ENCODE results near the gene OVCA2.

OVCA2 gene

DNA sequence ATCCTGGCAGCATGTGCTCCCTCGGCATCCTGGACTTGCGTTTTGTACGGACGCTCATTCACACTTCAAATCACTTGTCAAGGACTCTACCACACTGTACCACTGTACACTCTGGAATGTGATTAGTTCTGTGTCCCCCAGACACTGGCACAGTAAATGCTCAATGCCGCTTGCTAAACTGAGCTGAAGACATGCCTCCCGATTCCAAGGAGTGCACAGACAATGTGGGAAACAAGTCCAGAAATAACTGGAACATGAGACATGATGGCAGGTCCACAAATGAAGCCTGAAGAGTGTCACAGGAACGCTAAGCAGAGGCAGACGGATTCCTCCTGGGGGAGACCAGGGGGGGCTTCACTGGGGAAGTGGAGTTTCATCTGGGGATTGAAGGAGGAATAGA is 35.2 kb downstream of the OVCA2 start:
- peaks cover 4 to 56% of the 10 kb centered on the region in 2 experiments; a peak in 2 of 3 replicates for H3K36me3 ChIP-seq (ENCODE audit: control insufficient read depth in 2 of 2, insufficient read depth in 1 of 2, low read length in 2 of 2)
- H3K27ac ChIP-seq (ENCODE audit: extremely low read depth, low read depth, low read length) = peak overlapping the region; percentile 42; the same call in 1 of the 2 replicates
- no peak for TF ChIP-seq ZNF350 (tag by site-specific recombination; IDR thresholded peaks at IDR 0.05)
- TF ChIP-seq, protein P1, sequence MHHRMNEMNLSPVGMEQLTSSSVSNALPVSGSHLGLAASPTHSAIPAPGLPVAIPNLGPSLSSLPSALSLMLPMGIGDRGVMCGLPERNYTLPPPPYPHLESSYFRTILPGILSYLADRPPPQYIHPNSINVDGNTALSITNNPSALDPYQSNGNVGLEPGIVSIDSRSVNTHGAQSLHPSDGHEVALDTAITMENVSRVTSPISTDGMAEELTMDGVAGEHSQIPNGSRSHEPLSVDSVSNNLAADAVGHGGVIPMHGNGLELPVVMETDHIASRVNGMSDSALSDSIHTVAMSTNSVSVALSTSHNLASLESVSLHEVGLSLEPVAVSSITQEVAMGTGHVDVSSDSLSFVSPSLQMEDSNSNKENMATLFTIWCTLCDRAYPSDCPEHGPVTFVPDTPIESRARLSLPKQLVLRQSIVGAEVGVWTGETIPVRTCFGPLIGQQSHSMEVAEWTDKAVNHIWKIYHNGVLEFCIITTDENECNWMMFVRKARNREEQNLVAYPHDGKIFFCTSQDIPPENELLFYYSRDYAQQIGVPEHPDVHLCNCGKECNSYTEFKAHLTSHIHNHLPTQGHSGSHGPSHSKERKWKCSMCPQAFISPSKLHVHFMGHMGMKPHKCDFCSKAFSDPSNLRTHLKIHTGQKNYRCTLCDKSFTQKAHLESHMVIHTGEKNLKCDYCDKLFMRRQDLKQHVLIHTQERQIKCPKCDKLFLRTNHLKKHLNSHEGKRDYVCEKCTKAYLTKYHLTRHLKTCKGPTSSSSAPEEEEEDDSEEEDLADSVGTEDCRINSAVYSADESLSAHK (tag by site-specific recombination; IDR thresholded peaks at IDR 0.05) = no peak
- TF ChIP-seq HOXA7 (CRISPR knock-in tag; IDR thresholded peaks at IDR 0.05; ENCODE audit: borderline replicate concordance) = no peak
- no peak for TF ChIP-seq ZNF132 (tag by site-specific recombination; IDR thresholded peaks at IDR 0.05; ENCODE audit: borderline replicate concordance)
- no peak for TF ChIP-seq BCL6B (tag by site-specific recombination; IDR thresholded peaks at IDR 0.05)
- TF ChIP-seq, protein P2, sequence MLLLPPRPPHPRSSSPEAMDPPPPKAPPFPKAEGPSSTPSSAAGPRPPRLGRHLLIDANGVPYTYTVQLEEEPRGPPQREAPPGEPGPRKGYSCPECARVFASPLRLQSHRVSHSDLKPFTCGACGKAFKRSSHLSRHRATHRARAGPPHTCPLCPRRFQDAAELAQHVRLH (tag by site-specific recombination; IDR thresholded peaks at IDR 0.05) = no peak
- TF ChIP-seq ZNF114 (tag by site-specific recombination; IDR thresholded peaks at IDR 0.05) = no peak
- no peak for TF ChIP-seq ZNF354C (tag by site-specific recombination; IDR thresholded peaks at IDR 0.05; ENCODE audit: borderline replicate concordance, low read depth)
- no peak for TF ChIP-seq ZBTB8A (tag by site-specific recombination; IDR thresholded peaks at IDR 0.05)
- TF ChIP-seq, protein P3, sequence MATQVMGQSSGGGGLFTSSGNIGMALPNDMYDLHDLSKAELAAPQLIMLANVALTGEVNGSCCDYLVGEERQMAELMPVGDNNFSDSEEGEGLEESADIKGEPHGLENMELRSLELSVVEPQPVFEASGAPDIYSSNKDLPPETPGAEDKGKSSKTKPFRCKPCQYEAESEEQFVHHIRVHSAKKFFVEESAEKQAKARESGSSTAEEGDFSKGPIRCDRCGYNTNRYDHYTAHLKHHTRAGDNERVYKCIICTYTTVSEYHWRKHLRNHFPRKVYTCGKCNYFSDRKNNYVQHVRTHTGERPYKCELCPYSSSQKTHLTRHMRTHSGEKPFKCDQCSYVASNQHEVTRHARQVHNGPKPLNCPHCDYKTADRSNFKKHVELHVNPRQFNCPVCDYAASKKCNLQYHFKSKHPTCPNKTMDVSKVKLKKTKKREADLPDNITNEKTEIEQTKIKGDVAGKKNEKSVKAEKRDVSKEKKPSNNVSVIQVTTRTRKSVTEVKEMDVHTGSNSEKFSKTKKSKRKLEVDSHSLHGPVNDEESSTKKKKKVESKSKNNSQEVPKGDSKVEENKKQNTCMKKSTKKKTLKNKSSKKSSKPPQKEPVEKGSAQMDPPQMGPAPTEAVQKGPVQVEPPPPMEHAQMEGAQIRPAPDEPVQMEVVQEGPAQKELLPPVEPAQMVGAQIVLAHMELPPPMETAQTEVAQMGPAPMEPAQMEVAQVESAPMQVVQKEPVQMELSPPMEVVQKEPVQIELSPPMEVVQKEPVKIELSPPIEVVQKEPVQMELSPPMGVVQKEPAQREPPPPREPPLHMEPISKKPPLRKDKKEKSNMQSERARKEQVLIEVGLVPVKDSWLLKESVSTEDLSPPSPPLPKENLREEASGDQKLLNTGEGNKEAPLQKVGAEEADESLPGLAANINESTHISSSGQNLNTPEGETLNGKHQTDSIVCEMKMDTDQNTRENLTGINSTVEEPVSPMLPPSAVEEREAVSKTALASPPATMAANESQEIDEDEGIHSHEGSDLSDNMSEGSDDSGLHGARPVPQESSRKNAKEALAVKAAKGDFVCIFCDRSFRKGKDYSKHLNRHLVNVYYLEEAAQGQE (tag by site-specific recombination; IDR thresholded peaks at IDR 0.05) = no peak
- ChIA-PET POLR2A (no interaction called here), CTCF (interaction anchor here (0.5 to 3.8 kb wide), 4 partner anchors 12 to 316 kb away, joined by 4 to 18 read pairs (median 6); no protein-coding TSS in a partner anchor)
- no peaks in the 10 kb centered on the region for H3K9me3 ChIP-seq (ENCODE audit: control insufficient read depth, insufficient read depth, low read depth, low read length)
- peaks cover 3% of the 10 kb centered on the region; the same call in 1 of the 2 replicates for H3K4me1 ChIP-seq (ENCODE audit: control insufficient read depth, insufficient read depth, low read length)
- no peak overlapping the region for H3K4me3 ChIP-seq (ENCODE audit: low read depth, low read length)

DNA sequence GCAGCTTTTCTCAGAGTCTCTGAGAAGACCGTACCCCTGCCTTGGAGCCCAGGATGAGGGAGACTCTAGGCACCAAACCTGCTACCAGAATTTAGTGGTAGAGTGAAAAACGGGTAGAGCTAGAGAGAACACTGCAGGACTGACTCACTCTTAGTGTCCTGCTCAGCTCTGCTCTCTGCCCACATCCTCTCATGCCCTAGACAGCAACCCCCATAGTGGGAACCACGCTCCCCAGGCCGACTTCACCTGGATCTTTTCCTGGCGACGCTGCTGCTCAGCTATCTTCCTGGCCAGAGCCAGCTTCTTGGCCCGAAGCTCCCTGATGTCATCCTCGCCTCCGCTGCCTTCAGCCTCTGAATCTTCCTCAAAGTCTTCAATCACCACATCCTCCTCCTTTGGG is 39.7 kb downstream of the OVCA2 start:
- ChIA-PET CTCF (interaction anchor here (1.0 to 1.4 kb wide), 3 partner anchors 8 to 17 kb away, joined by 3 to 4 read pairs (median 3); no protein-coding TSS in a partner anchor), POLR2A (no interaction called here)
- H3K36me3 ChIP-seq (ENCODE audit: control insufficient read depth in 2 of 2, insufficient read depth in 1 of 2, low read length in 2 of 2) = peaks cover 4 to 66% of the 10 kb centered on the region in 2 experiments; a peak in 2 of 3 replicates
- no peak overlapping the region for H3K4me3 ChIP-seq (ENCODE audit: low read depth, low read length)
- TF ChIP-seq ZNF169 (tag by site-specific recombination; IDR thresholded peaks at IDR 0.05) (no peak), KLF9 (tag by site-specific recombination; IDR thresholded peaks at IDR 0.05; ENCODE audit: low read depth) (no peak), OVOL3 (tag by site-specific recombination; IDR thresholded peaks at IDR 0.05) (no peak), ZNF121 (tag by site-specific recombination; IDR thresholded peaks at IDR 0.05) (no peak), ZNF140 (tag by site-specific recombination; IDR thresholded peaks at IDR 0.05) (no peak), ZNF48 (tag by site-specific recombination; IDR thresholded peaks at IDR 0.05) (no peak), ZNF23 (tag by site-specific recombination; IDR thresholded peaks at IDR 0.05; ENCODE audit: borderline replicate concordance) (no peak), ZSCAN23 (tag by site-specific recombination; IDR thresholded peaks at IDR 0.05) (no peak), ZNF792 (tag by site-specific recombination; IDR thresholded peaks at IDR 0.05) (no peak), KLF8 (tag by site-specific recombination; IDR thresholded peaks at IDR 0.05) (no peak), ZNF654 (tag by site-specific recombination; IDR thresholded peaks at IDR 0.05; ENCODE audit: low read depth) (no peak), ZNF302 (tag by site-specific recombination; IDR thresholded peaks at IDR 0.05; ENCODE audit: low read depth) (no peak), ZNF133 (tag by site-specific recombination; IDR thresholded peaks at IDR 0.05) (no peak), ZNF596 (tag by site-specific recombination; IDR thresholded peaks at IDR 0.05) (no peak), ZNF645 (tag by site-specific recombination; IDR thresholded peaks at IDR 0.05) (no peak)
- TF ChIP-seq, protein P4, sequence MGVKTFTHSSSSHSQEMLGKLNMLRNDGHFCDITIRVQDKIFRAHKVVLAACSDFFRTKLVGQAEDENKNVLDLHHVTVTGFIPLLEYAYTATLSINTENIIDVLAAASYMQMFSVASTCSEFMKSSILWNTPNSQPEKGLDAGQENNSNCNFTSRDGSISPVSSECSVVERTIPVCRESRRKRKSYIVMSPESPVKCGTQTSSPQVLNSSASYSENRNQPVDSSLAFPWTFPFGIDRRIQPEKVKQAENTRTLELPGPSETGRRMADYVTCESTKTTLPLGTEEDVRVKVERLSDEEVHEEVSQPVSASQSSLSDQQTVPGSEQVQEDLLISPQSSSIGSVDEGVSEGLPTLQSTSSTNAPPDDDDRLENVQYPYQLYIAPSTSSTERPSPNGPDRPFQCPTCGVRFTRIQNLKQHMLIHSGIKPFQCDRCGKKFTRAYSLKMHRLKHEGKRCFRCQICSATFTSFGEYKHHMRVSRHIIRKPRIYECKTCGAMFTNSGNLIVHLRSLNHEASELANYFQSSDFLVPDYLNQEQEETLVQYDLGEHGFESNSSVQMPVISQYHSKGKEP (tag by site-specific recombination; IDR thresholded peaks at IDR 0.05) = no peak
- H3K27ac ChIP-seq (ENCODE audit: extremely low read depth, low read depth, low read length) = no peak overlapping the region
- no peaks in the 10 kb centered on the region for H3K4me1 ChIP-seq (ENCODE audit: control insufficient read depth, insufficient read depth, low read length)
- no peaks in the 10 kb centered on the region for H3K9me3 ChIP-seq (ENCODE audit: control insufficient read depth, insufficient read depth, low read depth, low read length)
